AG09319 (cell line): ENCODE results near the gene ABCG1.

Experiments
- DNase-seq: peaks from one replicate; pipeline ENCODE4 v3.0.0-alpha.2; 2010; ENCODE audit warnings: low read depth; ENCODE audit errors: extremely low read depth
- CTCF ChIP-seq: IDR thresholded peaks from 2 replicates; pipeline ENCODE4 v1.5.1; 2011; ENCODE audit warnings: low read depth, mild to moderate bottlenecking, inconsistent platforms, low read length, moderate library complexity

Gene ABCG1

GRCh38 chr21:42201615-42202161 lies 17.3 kb upstream of the ABCG1 start:
- DNase-seq: no peak
- TF ChIP-seq CTCF: no peak

- no peak for TF ChIP-seq CTCF
- DNase-seq: no peak
Measured at GRCh38 chr21:42202321-42202720, 16.6 kb upstream of the ABCG1 start.

- TF ChIP-seq CTCF: no peak
Measured at GRCh38 chr21:42203321-42203720, 15.6 kb upstream of the ABCG1 start.

GRCh38 chr21:42203936-42204335 lies 15.0 kb upstream of the ABCG1 start:
- no peak for DNase-seq
- TF ChIP-seq CTCF: no peak

More at GRCh38 chr21:42203321-42203720, 15.6 kb upstream of the ABCG1 start:
- no peak for DNase-seq

- TF ChIP-seq CTCF: no peak
- DNase-seq: no peak
Measured at GRCh38 chr21:42207426-42207825, 11.5 kb upstream of the ABCG1 start.

- no peak for DNase-seq
- no peak for TF ChIP-seq CTCF
Measured at GRCh38 chr21:42208036-42208435, 10.9 kb upstream of the ABCG1 start.

GRCh38 chr21:42208801-42209490 lies 10.0 kb upstream of the ABCG1 start:
- no peak for DNase-seq
- TF ChIP-seq CTCF: no peak
